Epithelial cell of proximal tubule (primary cell): ENCODE data around the gene PTPRN2. TPM values are rescaled to one million over a fixed set of nuclear protein-coding genes. Genes with fewer than 3 reads are reported as not detected.
"Not testable (repeated sequence)": the region's sequence is repeated elsewhere in the genome, so short reads cannot be mapped to it uniquely, and the experiment has no call there.

Source experiments
- DNase-seq: peaks from one replicate; pipeline ENCODE4 v3.0.0-alpha.2; 2011; ENCODE audit warnings: low read depth
- H3K4me3 ChIP-seq: 2 replicates; pipeline ENCODE4 v1.5.1; 2011; ENCODE audit warnings: low read depth, mild to moderate bottlenecking, low read length
- CTCF ChIP-seq: conservative IDR thresholded peaks from 2 replicates; pipeline ENCODE4 v1.5.1; 2012; ENCODE audit warnings: low read depth, mild to moderate bottlenecking, low read length
- total RNA-seq: library from RNA; depleted of rRNA; stranded (reverse); fragments of >200 nt; gene quantifications from 2 replicates; pipeline ENCODE4 v1.2.3, GENCODE V29; 2015

PTPRN2 gene
- total RNA-seq, 1 donor from 2014 or later = 2.8 TPM

GRCh38 chr7:157850481-157851444 lies 736.9 kb downstream of the PTPRN2 start:
- no peak overlapping the region for H3K4me3 ChIP-seq

GRCh38 chr7:157849726-157850125 lies 737.9 kb downstream of the PTPRN2 start:
- no peak for DNase-seq
- H3K4me3 ChIP-seq = no peak overlapping the region
- TF ChIP-seq CTCF = no peak

More at GRCh38 chr7:157850481-157851444, 736.9 kb downstream of the PTPRN2 start:
- no peak for TF ChIP-seq CTCF
- DNase-seq = no peak

- TF ChIP-seq CTCF = no peak
- H3K4me3 ChIP-seq = no peak overlapping the region
- DNase-seq = no peak
Observed at GRCh38 chr7:157849341-157849596, 738.4 kb downstream of the PTPRN2 start.

- H3K4me3 ChIP-seq = no peak overlapping the region
- TF ChIP-seq CTCF = no peak
- DNase-seq = no peak
Observed at GRCh38 chr7:157848508-157849340, 738.9 kb downstream of the PTPRN2 start.

GRCh38 chr7:157847756-157848487 lies 739.7 kb downstream of the PTPRN2 start:
- DNase-seq, H3K4me3 ChIP-seq: not testable (repeated sequence)

GRCh38 chr7:157846746-157847145 lies 740.9 kb downstream of the PTPRN2 start:
- not testable (repeated sequence) for H3K4me3 ChIP-seq, DNase-seq

- H3K4me3 ChIP-seq = no peak overlapping the region
- TF ChIP-seq CTCF = no peak
- no peak for DNase-seq
Observed at GRCh38 chr7:157846271-157846670, 741.4 kb downstream of the PTPRN2 start.
